Measurements from ENCODE around the gene CDH13. TPM values are rescaled to one million over a fixed set of nuclear protein-coding genes. Genes with fewer than 3 reads are reported as not detected.

The CDH13 gene
- total and polyA plus RNA-seq, 5 donors, result 20.7 to 123 (median 93.6) TPM

DNA sequence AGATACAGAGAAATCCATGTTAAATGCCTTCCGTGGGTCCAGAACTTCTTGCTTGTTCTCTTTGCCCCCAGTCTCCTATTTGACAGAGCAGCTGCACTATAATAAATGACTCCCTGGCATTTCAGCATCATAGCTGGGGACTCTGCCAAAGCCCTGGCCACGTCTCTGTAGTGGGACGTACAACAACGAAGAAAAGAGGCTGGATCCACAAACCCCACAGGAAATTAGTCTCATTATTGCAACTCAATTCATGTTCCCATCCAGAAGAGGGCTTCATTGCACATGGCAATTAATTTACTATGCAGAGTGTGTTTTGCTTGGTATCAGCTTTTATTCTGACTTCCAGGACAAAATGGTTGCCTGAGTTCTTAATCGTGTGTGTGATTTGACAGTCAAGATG, 121.3 kb downstream of the CDH13 start:
- H3K27ac ChIP-seq (ENCODE audit: low read length), result no peak overlapping the region
- WGBS, result 20% methylated on average over 5 of the region's 5 CpGs
- no peaks in the 10 kb centered on the region for H3K27me3 ChIP-seq (ENCODE audit: control insufficient read depth, insufficient read depth)
- no peaks in the 10 kb centered on the region for H3K9me3 ChIP-seq (ENCODE audit: control insufficient read depth, low read length)
- H3K4me3 ChIP-seq (ENCODE audit: low read length), result no peak overlapping the region
- DNase-seq, result peak; percentile 35 to 77 (median 70)
- peaks cover 2% of the 10 kb centered on the region for H3K4me1 ChIP-seq (ENCODE audit: control insufficient read depth, insufficient read depth, low read length)
- ATAC-seq, result peak; percentile 69 to 80
- intact Hi-C loops (cut with DNase I), result no loop called here

DNA sequence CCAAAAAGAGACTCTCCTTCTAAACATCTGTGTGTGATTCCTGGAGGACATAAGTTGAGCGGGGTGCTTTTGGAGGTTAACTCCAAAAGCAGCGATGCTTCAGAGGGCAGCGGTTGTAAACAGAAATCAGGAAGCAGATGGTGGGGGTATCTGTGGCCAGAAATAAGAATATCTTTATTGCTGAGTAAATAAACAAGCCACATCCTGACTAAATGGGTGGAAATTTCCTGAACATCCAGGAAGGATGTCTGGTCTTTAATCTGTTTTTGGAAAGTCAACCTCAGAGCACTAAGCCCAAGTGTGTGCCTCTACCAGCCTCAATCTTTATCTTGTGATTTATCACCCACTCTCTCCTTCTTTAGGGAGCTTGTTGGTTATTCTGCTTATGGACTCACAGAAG, 123.3 kb downstream of the CDH13 start:
- Histone ChIP-seq H3K4me1 (ENCODE audit: control insufficient read depth, insufficient read depth, low read length) (peaks cover 5% of the 10 kb centered on the region), H3K27ac (ENCODE audit: low read length) (no peak overlapping the region)
- intact Hi-C loops (cut with DNase I), result no loop called here

DNA sequence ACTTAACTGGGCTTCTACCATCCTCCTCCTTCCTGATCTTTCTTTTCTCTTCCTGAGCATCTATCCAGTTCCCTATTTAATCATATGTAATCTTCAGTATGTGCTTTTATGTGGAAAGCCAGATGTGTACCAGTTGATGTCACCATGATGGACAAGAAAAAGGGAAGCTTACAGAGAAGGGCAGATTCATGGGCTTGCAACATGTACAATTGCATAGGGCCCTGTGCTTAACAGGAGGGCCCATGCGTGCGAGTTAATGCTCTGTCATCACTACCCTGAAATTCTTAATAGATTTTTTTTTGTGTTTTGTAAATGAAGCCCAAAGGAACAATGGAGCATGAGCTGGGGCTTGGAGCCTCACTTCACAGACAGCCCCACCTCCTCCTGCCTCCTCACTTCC, 124.3 kb downstream of the CDH13 start:
- H3K27ac ChIP-seq (ENCODE audit: low read length), result no peak overlapping the region
- WGBS, result 92% methylated on average over 2 of the region's 2 CpGs
- no peaks in the 10 kb centered on the region for H3K9me3 ChIP-seq (ENCODE audit: control insufficient read depth, low read length)
- DNase-seq, result no peak
- no peaks in the 10 kb centered on the region for H3K27me3 ChIP-seq (ENCODE audit: control insufficient read depth, insufficient read depth)
- peaks cover 6% of the 10 kb centered on the region for H3K4me1 ChIP-seq (ENCODE audit: control insufficient read depth, insufficient read depth, low read length)
- ATAC-seq, result no peak
- intact Hi-C loops (cut with DNase I), result no loop called here
- H3K4me3 ChIP-seq (ENCODE audit: low read length), result no peak overlapping the region

More for the DNA sequence above, 123.3 kb downstream of the CDH13 start:
- Histone ChIP-seq H3K9me3 (ENCODE audit: control insufficient read depth, low read length) (no peaks in the 10 kb centered on the region), H3K4me3 (ENCODE audit: low read length) (no peak overlapping the region), H3K27me3 (ENCODE audit: control insufficient read depth, insufficient read depth) (no peaks in the 10 kb centered on the region)
- no peak for DNase-seq
- ATAC-seq, result peak in 1 of 2 donors; percentile 34
- 55% methylated on average over 3 of the region's 3 CpGs for WGBS

DNA sequence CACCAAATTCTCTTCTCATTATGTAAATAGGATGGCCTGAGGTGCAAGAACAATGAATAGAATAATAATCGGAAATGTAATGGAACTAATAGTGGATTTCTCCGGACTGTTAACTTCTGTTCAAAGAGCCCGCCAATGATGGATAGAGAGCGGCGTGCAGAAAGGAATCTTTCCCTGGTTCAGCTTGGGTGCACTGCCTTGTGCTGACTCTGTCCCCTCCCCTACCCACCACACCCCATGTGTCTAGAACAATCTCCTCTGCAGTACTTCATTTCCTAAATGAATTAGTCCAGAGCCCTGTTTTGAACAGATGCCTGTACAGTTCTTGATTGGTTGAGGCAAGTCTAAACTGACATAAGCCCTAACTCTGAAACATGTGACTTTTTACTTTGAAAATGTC, 125.4 kb downstream of the CDH13 start:
- no peak for DNase-seq
- Histone ChIP-seq H3K27me3 (ENCODE audit: control insufficient read depth, insufficient read depth) (no peaks in the 10 kb centered on the region), H3K9me3 (ENCODE audit: control insufficient read depth, low read length) (no peaks in the 10 kb centered on the region), H3K4me3 (ENCODE audit: low read length) (no peak overlapping the region), H3K4me1 (ENCODE audit: control insufficient read depth, insufficient read depth, low read length) (peaks cover 6% of the 10 kb centered on the region), H3K27ac (ENCODE audit: low read length) (no peak overlapping the region)
- ATAC-seq, result no peak
- 93% methylated on average over 5 of the region's 5 CpGs for WGBS
- intact Hi-C loops (cut with DNase I), result no loop called here

DNA sequence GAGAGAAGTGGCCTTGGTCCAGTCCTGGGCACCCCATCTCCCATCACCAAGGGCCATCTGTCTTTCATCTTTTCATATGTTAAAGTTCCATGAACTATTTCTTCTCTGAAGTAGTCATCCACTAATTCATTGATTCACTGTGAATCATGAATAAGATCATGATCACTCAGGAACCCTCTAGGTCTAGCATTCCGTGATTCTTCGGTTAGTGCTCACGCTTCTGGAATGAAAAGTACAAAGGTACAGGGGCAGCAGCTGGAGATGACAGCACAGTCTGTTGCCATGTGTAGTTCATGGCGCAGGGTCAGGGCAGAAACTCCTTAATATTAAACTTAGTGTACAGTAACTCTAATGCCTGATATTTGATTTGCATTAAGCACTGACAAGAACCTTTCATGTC, 127.1 kb downstream of the CDH13 start:
- Histone ChIP-seq H3K27ac (ENCODE audit: low read length) (no peak overlapping the region), H3K9me3 (ENCODE audit: control insufficient read depth, low read length) (no peaks in the 10 kb centered on the region), H3K4me3 (ENCODE audit: low read length) (no peak overlapping the region), H3K27me3 (ENCODE audit: control insufficient read depth, insufficient read depth) (no peaks in the 10 kb centered on the region), H3K4me1 (ENCODE audit: control insufficient read depth, insufficient read depth, low read length) (peaks cover 6% of the 10 kb centered on the region)
- WGBS, result 94% methylated on average over 4 of the region's 4 CpGs
- DNase-seq (no peak), ATAC-seq (no peak)
- intact Hi-C loops (cut with DNase I), result no loop called here

DNA sequence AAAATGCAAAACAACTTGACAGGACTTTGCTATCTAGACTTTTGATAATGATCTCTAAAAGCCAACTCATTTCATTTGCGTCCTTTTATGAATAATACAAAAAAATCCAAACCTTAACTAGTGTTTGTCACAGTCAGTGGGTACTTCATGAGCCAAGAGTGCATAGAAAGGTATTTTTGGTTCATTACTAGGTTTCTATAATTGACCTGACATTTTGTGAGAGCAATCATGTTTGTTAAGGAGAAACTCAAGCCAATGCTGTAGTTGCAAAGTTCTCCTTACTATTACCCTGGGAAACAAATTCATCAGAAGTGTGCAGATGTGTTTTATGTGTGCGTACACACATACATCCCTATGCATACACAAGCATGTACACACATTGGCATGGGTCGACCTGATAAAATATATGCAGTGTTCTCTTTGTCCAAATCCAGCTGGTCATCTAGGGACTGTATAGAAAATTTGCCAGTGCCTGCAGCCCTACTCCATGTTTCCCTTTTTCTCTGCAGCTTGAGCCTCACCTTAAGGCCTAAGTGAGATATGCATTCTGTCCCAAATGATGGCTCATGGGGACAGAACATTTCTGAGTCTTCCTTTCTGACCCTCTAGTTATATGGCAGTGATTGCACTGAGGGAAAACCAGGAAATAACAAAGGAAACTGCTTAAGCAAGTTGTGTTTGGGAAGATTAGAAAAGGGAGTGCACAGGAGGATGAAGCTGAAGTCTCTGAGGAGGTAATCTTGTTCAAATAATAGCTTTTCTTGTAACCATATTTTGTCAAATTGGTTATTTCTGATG, 128.1 kb downstream of the CDH13 start:
- H3K4me3 ChIP-seq (ENCODE audit: low read length), result no peak overlapping the region
- peak in 1 of 2 donors; percentile 77 for ATAC-seq
- 84% methylated on average over 3 of the region's 3 CpGs for WGBS
- no peak overlapping the region for H3K27ac ChIP-seq (ENCODE audit: low read length)
- peaks cover 6% of the 10 kb centered on the region for H3K4me1 ChIP-seq (ENCODE audit: control insufficient read depth, insufficient read depth, low read length)
- no peaks in the 10 kb centered on the region for H3K9me3 ChIP-seq (ENCODE audit: control insufficient read depth, low read length)
- no peaks in the 10 kb centered on the region for H3K27me3 ChIP-seq (ENCODE audit: control insufficient read depth, insufficient read depth)
- intact Hi-C loops (cut with DNase I), result no loop called here
- no peak for DNase-seq

DNA sequence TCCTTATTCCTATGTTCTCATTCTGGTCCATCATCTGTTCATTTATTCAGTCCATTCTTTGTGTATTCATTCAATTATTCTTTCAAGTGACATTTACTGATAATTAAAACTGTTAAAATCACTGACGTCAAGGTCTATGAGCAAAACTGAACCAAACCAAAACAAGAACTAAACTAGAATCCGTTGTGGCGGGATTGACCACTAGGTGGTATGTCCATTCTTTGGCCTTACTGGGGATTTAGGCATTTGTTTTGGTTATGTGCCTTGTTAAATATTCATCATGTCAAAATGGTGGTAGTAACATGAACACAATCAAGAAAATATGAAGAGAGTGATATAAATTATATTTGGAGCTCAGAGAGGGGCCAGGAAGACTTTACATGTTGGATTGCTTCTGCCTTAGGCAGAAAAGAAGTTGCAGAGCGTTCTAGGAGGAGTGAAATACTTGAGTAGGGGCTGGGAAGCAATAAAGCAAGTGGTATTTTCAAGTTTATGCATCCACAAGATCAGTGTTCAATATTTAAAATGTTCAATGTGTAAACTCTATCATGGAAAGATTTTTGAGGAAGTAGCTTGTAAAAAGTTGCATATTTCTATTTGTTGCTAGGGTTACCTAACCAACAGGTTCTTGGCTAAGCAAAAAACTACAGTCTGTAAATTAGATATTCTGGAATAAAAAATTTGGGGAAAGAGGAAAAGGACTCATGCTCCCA, 129.0 kb downstream of the CDH13 start:
- H3K9me3 ChIP-seq (ENCODE audit: control insufficient read depth, low read length), result no peaks in the 10 kb centered on the region
- no peak overlapping the region for H3K27ac ChIP-seq (ENCODE audit: low read length)
- no peaks in the 10 kb centered on the region for H3K27me3 ChIP-seq (ENCODE audit: control insufficient read depth, insufficient read depth)
- intact Hi-C loops (cut with DNase I), result no loop called here
- ATAC-seq (no peak), DNase-seq (no peak)
- H3K4me1 ChIP-seq (ENCODE audit: control insufficient read depth, insufficient read depth, low read length), result peaks cover 6% of the 10 kb centered on the region
- WGBS, result 87% methylated on average over 4 of the region's 4 CpGs
- no peak overlapping the region for H3K4me3 ChIP-seq (ENCODE audit: low read length)

DNA sequence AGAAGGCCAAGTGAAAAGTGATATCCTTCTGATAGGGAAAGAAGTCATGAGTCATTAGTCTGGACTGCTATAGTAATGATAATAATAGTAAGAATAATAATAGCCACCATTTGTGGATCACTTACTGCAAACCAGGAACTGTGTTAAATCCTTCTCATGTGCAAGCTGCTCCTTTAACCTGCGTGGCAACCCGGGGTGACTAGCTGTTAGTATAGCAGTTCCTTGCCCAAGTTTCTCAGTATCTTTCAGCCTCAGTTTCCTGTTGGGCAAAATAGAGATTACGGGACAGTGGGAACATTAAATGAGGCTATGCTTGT, 129.5 kb downstream of the CDH13 start:
- no peak overlapping the region for H3K27ac ChIP-seq (ENCODE audit: low read length)
- no peaks in the 10 kb centered on the region for H3K9me3 ChIP-seq (ENCODE audit: control insufficient read depth, low read length)
- ATAC-seq, result peak in 1 of 2 donors; percentile 63
- peaks cover 4% of the 10 kb centered on the region for H3K4me1 ChIP-seq (ENCODE audit: control insufficient read depth, insufficient read depth, low read length)
- no peak for DNase-seq
- intact Hi-C loops (cut with DNase I), result no loop called here
- H3K27me3 ChIP-seq (ENCODE audit: control insufficient read depth, insufficient read depth), result no peaks in the 10 kb centered on the region
- 51% methylated on average over 3 of the region's 3 CpGs for WGBS
- H3K4me3 ChIP-seq (ENCODE audit: low read length), result no peak overlapping the region

DNA sequence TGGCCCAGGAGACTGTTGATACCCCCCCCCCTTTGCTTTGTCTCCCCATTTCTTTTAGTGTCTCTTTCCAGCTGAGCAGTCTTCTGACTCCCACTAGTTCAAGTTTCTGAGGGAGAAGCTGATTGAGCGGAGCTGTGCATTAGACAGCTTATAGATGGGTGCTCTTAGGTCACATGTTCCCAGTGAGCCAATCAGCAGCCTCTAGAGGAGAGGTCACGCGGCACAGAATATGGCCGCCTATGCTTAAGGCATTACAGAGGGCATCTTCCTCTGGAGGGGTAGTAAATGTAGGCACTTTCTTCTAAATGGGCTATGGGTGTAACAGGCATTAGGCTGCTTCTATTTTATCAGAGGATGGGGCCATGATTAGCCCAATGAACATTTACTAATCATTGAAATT, 131.6 kb downstream of the CDH13 start:
- DNase-seq (no peak), ATAC-seq (no peak)
- Histone ChIP-seq H3K27me3 (ENCODE audit: control insufficient read depth, insufficient read depth) (no peaks in the 10 kb centered on the region), H3K4me1 (ENCODE audit: control insufficient read depth, insufficient read depth, low read length) (peaks cover 6% of the 10 kb centered on the region), H3K4me3 (ENCODE audit: low read length) (no peak overlapping the region), H3K27ac (ENCODE audit: low read length) (no peak overlapping the region), H3K9me3 (ENCODE audit: control insufficient read depth, low read length) (no peaks in the 10 kb centered on the region)
- 96% methylated on average over 4 of the region's 4 CpGs for WGBS
- intact Hi-C loops (cut with DNase I), result no loop called here

DNA sequence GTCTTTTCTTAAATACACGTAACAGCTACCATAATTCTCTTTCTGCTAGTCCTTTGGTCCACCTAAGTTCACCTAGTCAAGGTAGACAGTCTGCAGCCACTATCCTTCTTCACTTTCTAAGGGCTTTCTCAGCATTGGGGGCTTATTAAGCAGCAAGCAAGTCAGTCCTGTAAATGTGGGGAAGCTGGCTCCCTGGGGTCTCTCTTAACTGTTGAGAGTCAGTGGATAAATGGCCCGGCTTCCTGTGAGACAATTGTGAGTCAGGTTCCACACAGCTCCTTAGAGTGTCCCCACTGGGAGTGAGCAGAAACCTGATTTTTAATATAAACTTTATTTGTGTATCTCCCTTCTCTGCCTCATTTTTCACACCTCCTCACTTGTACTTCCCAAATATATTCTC, 132.1 kb downstream of the CDH13 start:
- intact Hi-C loops (cut with DNase I), result no loop called here
- no peaks in the 10 kb centered on the region for H3K27me3 ChIP-seq (ENCODE audit: control insufficient read depth, insufficient read depth)
- H3K9me3 ChIP-seq (ENCODE audit: control insufficient read depth, low read length), result no peaks in the 10 kb centered on the region
- H3K27ac ChIP-seq (ENCODE audit: low read length), result no peak overlapping the region
- no peak overlapping the region for H3K4me3 ChIP-seq (ENCODE audit: low read length)
- peaks cover 6% of the 10 kb centered on the region for H3K4me1 ChIP-seq (ENCODE audit: control insufficient read depth, insufficient read depth, low read length)
- DNase-seq, result no peak
- no peak for ATAC-seq
- WGBS, result 94% methylated on average over 2 of the region's 2 CpGs

DNA sequence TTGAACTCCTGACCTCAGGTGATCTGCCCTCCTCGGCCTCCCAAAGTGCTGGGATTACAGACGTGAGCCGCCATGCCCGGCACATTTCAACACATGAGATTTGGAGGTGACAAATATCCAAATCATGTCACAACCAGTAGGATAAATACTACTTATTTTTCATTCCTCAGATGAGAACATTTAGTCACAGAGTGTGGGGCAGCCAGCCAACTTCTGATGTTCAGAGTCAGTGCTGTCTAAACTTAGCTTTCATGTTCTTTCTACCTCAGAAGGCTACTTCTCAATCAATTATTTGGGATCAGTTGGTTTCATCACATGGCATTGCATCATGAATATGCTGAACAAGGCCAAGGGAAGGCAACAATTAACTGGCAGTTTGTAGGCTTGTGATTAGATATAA, 134.5 kb downstream of the CDH13 start:
- Histone ChIP-seq H3K27me3 (ENCODE audit: control insufficient read depth, insufficient read depth) (no peaks in the 10 kb centered on the region), H3K9me3 (ENCODE audit: control insufficient read depth, low read length) (no peaks in the 10 kb centered on the region), H3K4me1 (ENCODE audit: control insufficient read depth, insufficient read depth, low read length) (peaks cover 2% of the 10 kb centered on the region), H3K4me3 (ENCODE audit: low read length) (no peak overlapping the region), H3K27ac (ENCODE audit: low read length) (peak overlapping the region; percentile 66)
- 32% methylated on average over 4 of the region's 4 CpGs for WGBS
- intact Hi-C loops (cut with DNase I), result no loop called here
- DNase-seq (peak; percentile 84 to 94 (median 87)), ATAC-seq (peak; percentile 84 to 92)
